Liver (tissue), 9 donors: ENCODE results near the gene BARX1. TPM values are rescaled to one million over a fixed set of nuclear protein-coding genes. Genes with fewer than 3 reads are reported as not detected.
A peak's percentile ranks its signal among the peaks of the same experiment; 100 is the strongest.

Experiments
- DNase-seq: peaks from one replicate; pipeline ENCODE4 v3.0.0-alpha.2; 2017; ENCODE audit warnings: low spot score
- H3K27ac ChIP-seq, 2 donors: one replicate each; pipeline ENCODE4 v1.7.0; 2013; ENCODE audit warnings: inconsistent platforms in 2 of 2, low read length in 2 of 2, control low read depth in 1 of 2, low read depth in 1 of 2, mild to moderate bottlenecking in 1 of 2
- H3K27me3 ChIP-seq, 4 donors: one replicate each; pipeline versions ENCODE4 v1.6.1 to v1.7.0; 2013; ENCODE audit warnings: low read length in 3 of 4, inconsistent platforms in 1 of 4, mild to moderate bottlenecking in 1 of 4, moderate library complexity in 1 of 4; ENCODE audit not compliant: control insufficient read depth in 4 of 4, insufficient read depth in 4 of 4
- H3K36me3 ChIP-seq, 4 donors: one replicate each; pipeline versions ENCODE4 v1.6.1 to v1.7.0; 2013; ENCODE audit warnings: low read length in 3 of 4, mild to moderate bottlenecking in 3 of 4, low read depth in 1 of 4, moderate library complexity in 1 of 4; ENCODE audit not compliant: control insufficient read depth in 4 of 4, insufficient read depth in 3 of 4
- H3K4me1 ChIP-seq, 4 donors: one replicate each; pipeline versions ENCODE4 v1.6.1 to v1.7.0; 2013; ENCODE audit warnings: low read length in 3 of 4, mild to moderate bottlenecking in 3 of 4, moderate library complexity in 1 of 4; ENCODE audit not compliant: control insufficient read depth in 4 of 4, insufficient read depth in 4 of 4
- H3K4me3 ChIP-seq, 3 donors: one replicate each; pipeline versions ENCODE4 v1.6.1 to v1.7.0; 2013; ENCODE audit warnings: low read length in 3 of 3, control low read depth in 1 of 3, low read depth in 1 of 3, mild to moderate bottlenecking in 1 of 3
- H3K9ac ChIP-seq, 2 donors: one replicate each; pipeline ENCODE4 v1.7.0; 2013; ENCODE audit warnings: low read length in 2 of 2, mild to moderate bottlenecking in 2 of 2, moderate library complexity in 2 of 2, control low read depth in 1 of 2, low read depth in 1 of 2
- H3K9me3 ChIP-seq, 4 donors: one replicate each; pipeline versions ENCODE4 v1.6.1 to v1.7.0; 2013; ENCODE audit warnings: low read length in 3 of 4; ENCODE audit not compliant: control insufficient read depth in 4 of 4
- ATF3 ChIP-seq: IDR thresholded peaks from 2 replicates; pipeline ENCODE4 v1.6.1; 2016; ENCODE audit warnings: antibody characterized with exemption
- CTCF ChIP-seq: fragments of 150-350 bp; IDR thresholded peaks from 2 replicates; pipeline ENCODE4 v1.5.1; 2017; ENCODE audit warnings: improper control_type of control experiment, low read depth, low read length; ENCODE audit not compliant: missing input control
- FOXA1 ChIP-seq: IDR thresholded peaks from 2 replicates; pipeline ENCODE4 v1.6.1; 2016; ENCODE audit warnings: antibody characterized with exemption
- FOXA2 ChIP-seq: IDR thresholded peaks from 2 replicates; pipeline ENCODE4 v1.6.1; 2016; ENCODE audit warnings: antibody characterized with exemption
- GABPA ChIP-seq, 2 donors: IDR thresholded peaks in 1 of 2; conservative IDR thresholded peaks in 1 of 2; 2 replicates each; pipeline ENCODE4 v1.6.1; 2016; ENCODE audit warnings: antibody characterized with exemption in 2 of 2, mild to moderate bottlenecking in 1 of 2, moderate library complexity in 1 of 2
- HNF4A ChIP-seq, 2 donors: conservative IDR thresholded peaks; 2 replicates each; pipeline ENCODE4 v1.6.1; 2016; ENCODE audit warnings: antibody characterized with exemption in 2 of 2, mild to moderate bottlenecking in 2 of 2
- HNF4G ChIP-seq: IDR thresholded peaks from 2 replicates; pipeline ENCODE4 v1.6.1; 2016; ENCODE audit warnings: antibody characterized with exemption
- MAX ChIP-seq: IDR thresholded peaks from 2 replicates; pipeline ENCODE4 v1.6.1; 2016; ENCODE audit warnings: antibody characterized with exemption
- NR2F2 ChIP-seq: IDR thresholded peaks from 2 replicates; pipeline ENCODE4 v1.6.1; 2016; ENCODE audit warnings: antibody characterized with exemption
- RAD21 ChIP-seq, 2 donors: IDR thresholded peaks; 2 replicates each; pipeline ENCODE4 v1.6.1; 2016; ENCODE audit warnings: antibody characterized with exemption in 2 of 2, mild to moderate bottlenecking in 2 of 2
- RXRA ChIP-seq, 2 donors: IDR thresholded peaks; 2 replicates each; pipeline ENCODE4 v1.6.1; 2017 to 2018; ENCODE audit warnings: antibody characterized with exemption in 2 of 2, mild to moderate bottlenecking in 1 of 2
- SP1 ChIP-seq: IDR thresholded peaks from 2 replicates; pipeline ENCODE4 v1.6.1; 2018; ENCODE audit warnings: antibody characterized with exemption, mild to moderate bottlenecking
- TAF1 ChIP-seq: conservative IDR thresholded peaks from 2 replicates; pipeline ENCODE4 v1.6.1; 2016; ENCODE audit warnings: antibody characterized with exemption, mild to moderate bottlenecking
- YY1 ChIP-seq: IDR thresholded peaks from 2 replicates; pipeline ENCODE4 v1.6.1; 2016; ENCODE audit warnings: antibody characterized with exemption, mild to moderate bottlenecking
- ZBTB33 ChIP-seq: IDR thresholded peaks from 2 replicates; pipeline ENCODE4 v1.6.1; 2016; ENCODE audit warnings: antibody characterized with exemption
- WGBS: extraction: QIAGEN DNeasy Blood & Tissue Kit; methylation state at CpG from one replicate; pipeline ENCODE4 v1.1.7; 2013; 5-methylcytosine and 5-hydroxymethylcytosine counted together
- polyA plus RNA-seq, 2 donors: library from polyadenylated mRNA; stranded (reverse) in 1 of 2; unstranded in 1 of 2; fragments of 200-250 nt in 1 of 2; fragments of >200 nt in 1 of 2; fragmentation: Nextera tagmentation in 1 of 2; extraction: Ambion mirVana in 1 of 2; gene quantifications; one replicate each; pipeline versions ENCODE4 v1.2.1 to v1.2.3, GENCODE V29; 2013 to 2015
- total RNA-seq, 2 donors: library from RNA; depleted of rRNA; stranded (reverse); fragments of >200 nt; gene quantifications; one replicate each; pipeline ENCODE4 v1.2.3, GENCODE V29; 2014
- donor health status: healthy.
- donor health status: healthy.
- donor health status: healthy.
- donor health status: healthy.
- donor health status: healthy.

Gene BARX1
- total RNA-seq (not detected), polyA plus RNA-seq (not detected)

GRCh38 chr9:93955111-93955980 is at the start of gene BARX1:
Gene BARX1, minus strand, starts transcription at chr9:93955355. Its CDS starts 209 bp downstream, at chr9:93955146.
- peaks cover 26 to 63% (median 47%) of the 10 kb centered on the region in 4 donors for H3K4me1 ChIP-seq
- no peaks in the 10 kb centered on the region for H3K9me3 ChIP-seq
- peak within 1 kb of the TSS in 1 of 3 donors; percentile 27 for H3K4me3 ChIP-seq
- H3K27me3 ChIP-seq: peaks cover 13 to 34% (median 28%) of the 10 kb centered on the region in 4 donors
- no peak for DNase-seq
- no peak for TF ChIP-seq GABPA (IDR thresholded peaks at IDR 0.05 in 1 of 2, conservative IDR thresholded peaks at IDR 0.05 in 1 of 2)
- no peak for TF ChIP-seq RAD21 (IDR thresholded peaks at IDR 0.05)
- no peak for TF ChIP-seq HNF4A (conservative IDR thresholded peaks at IDR 0.05)
- no peak for TF ChIP-seq NR2F2
- H3K36me3 ChIP-seq: no peaks in the 10 kb centered on the region
- no peak within 1 kb of the TSS for H3K27ac ChIP-seq
- WGBS: 3% methylated on average over 102 of the region's 102 CpGs
- no peak within 1 kb of the TSS for H3K9ac ChIP-seq

- H3K36me3 ChIP-seq: no peaks in the 10 kb centered on the region
- H3K27ac ChIP-seq: no peak overlapping the region
- H3K9ac ChIP-seq: no peak overlapping the region
- 40% methylated on average over 6 of the region's 6 CpGs for WGBS
- no peak overlapping the region for H3K4me3 ChIP-seq
- H3K9me3 ChIP-seq: no peaks in the 10 kb centered on the region
- no peak for TF ChIP-seq NR2F2
- TF ChIP-seq CTCF: peak; percentile 54
- peak; percentile 72 to 75 for TF ChIP-seq RAD21 (IDR thresholded peaks at IDR 0.05)
- no peak for TF ChIP-seq HNF4G
- peaks cover 0 to 2% (median 0%) of the 10 kb centered on the region in 4 donors for H3K4me1 ChIP-seq
- H3K27me3 ChIP-seq: peaks cover 0 to 2% (median 0%) of the 10 kb centered on the region in 4 donors
- no peak for DNase-seq
Measured at GRCh38 chr9:94002316-94003140, 47.4 kb upstream of the BARX1 start.

GRCh38 chr9:93996863-93997262 is 41.7 kb upstream of the BARX1 start:
- Histone ChIP-seq H3K4me3 (no peak overlapping the region), H3K9ac (no peak overlapping the region), H3K27ac (no peak overlapping the region), H3K36me3 (no peaks in the 10 kb centered on the region), H3K4me1 (peaks cover 0 to 32% (median 23%) of the 10 kb centered on the region in 4 donors), H3K27me3 (no peaks in the 10 kb centered on the region), H3K9me3 (no peaks in the 10 kb centered on the region)
- DNase-seq: no peak
- no peak for TF ChIP-seq HNF4A (conservative IDR thresholded peaks at IDR 0.05)
- TF ChIP-seq SP1: no peak
- no peak for TF ChIP-seq ATF3
- no peak for TF ChIP-seq ZBTB33
- no peak for TF ChIP-seq CTCF
- no peak for TF ChIP-seq TAF1
- no peak for TF ChIP-seq RAD21 (IDR thresholded peaks at IDR 0.05)
- no peak for TF ChIP-seq FOXA1
- TF ChIP-seq MAX: no peak
- no peak for TF ChIP-seq RXRA (IDR thresholded peaks at IDR 0.05)
- no peak for TF ChIP-seq YY1
- no peak for TF ChIP-seq FOXA2
- no peak for TF ChIP-seq GABPA (IDR thresholded peaks at IDR 0.05 in 1 of 2, conservative IDR thresholded peaks at IDR 0.05 in 1 of 2)
